DMS79 treated with DMSO at 0.1 percent for 48 hours (cell line): ENCODE measurements around the gene UGP2.
"Not testable (repeated sequence)": the region's sequence is repeated elsewhere in the genome, so short reads cannot be mapped to it uniquely, and the experiment has no call there.

ENCODE experiments used
- DNase-seq: peaks from one replicate; lab custom pipeline; 2025; lab: John Stamatoyannopoulos, UW

Gene UGP2

DNA sequence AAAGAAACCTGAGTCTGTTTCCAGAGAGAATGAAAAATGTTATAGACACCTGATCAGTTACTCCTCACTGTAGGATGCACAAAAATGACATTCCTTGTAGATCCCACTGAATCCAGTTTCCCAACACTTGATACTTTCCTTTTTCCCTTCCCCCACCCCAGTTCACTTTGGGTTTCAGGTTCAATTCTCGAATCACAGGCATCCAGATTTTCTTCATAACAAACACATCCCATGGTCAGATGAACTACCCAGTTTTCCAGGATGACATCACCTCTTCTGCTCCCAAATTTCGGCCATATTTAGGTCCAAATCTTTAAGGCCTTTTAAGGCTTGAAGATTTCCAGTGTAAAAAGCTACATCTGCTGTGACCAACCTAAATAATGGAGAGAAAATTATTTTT is 51.5 kb downstream of the UGP2 start:
- no peak for DNase-seq

- DNase-seq: no peak
These were observed 52.5 kb downstream of the UGP2 start for GRCh38 chr2:63894167-63894566.

DNA sequence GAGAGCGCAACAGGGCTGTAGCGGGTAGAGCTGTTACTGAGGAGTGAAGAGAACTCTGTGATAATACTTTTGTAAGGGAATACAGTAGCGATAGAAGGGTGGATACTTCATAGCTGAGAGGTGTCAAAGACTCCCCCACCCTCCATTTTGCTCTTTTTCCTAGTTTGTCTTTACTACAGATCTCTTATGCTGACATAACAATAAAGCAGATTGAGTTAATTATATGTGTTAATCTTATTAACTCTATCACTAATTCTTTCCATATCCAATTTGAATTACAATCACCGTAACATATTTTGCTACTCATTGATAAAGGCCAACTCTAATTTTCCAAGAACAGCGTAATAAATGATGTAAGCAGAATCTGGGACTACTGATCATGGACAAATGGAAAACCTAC is 57.1 kb downstream of the UGP2 start:
- no peak for DNase-seq

DNA sequence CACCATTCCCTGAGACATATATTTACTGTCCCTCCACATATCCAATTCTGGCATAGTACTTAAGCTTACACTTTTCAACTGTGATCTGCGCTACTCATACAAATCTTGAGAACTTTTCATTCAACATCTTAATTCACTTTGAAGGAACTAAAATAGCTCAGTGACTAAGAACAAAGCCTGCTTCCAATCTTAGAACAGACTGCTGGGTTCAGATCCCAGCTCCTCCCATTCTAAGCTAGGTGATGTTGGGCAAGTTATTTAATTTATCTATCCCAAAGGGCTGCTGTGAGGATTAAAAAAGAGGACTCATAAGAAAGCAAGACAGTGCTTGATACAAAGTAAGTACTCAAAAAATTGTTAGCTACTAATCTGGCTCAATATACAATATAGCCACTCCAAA is 57.9 kb downstream of the UGP2 start:
- DNase-seq: no peak

DNA sequence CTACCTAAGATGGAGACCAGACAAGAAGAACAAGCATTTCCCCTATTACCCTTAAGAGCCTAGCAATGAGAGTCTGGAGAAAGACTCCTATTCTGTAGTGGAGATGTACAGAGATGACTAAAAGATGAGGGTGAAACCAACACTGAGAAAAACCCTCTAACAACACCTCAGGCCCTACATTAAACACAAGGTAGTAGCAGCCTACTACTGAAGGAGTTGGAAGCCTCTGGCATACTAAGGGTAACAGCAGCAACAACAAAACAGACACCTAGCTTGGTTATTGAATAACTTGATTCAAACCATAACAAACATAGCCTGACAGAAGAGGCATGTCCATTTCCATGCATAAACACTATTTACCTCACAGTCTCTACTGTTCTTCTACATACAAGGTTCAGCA is 60.5 kb downstream of the UGP2 start:
- no peak for DNase-seq

- DNase-seq: no peak
These were observed 61.3 kb downstream of the UGP2 start for GRCh38 chr2:63903003-63903402.

DNA sequence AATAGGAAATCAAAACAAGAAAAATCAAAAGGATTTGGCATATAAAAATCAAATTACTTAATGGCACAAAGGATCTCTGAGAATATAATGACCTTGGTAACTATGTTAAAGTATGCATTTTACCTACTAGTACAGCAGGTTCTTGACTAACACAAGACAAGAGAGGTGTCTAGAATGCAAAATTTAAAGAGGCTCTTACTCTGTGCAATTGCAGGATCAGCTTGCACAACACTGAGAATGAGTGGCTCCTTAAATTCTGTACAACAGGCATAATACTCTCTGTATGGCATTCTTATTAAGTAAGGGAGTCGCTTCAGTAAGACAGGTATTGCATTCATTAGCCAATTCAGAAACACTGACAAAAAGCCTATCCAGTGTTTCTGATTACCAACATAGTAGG is 72.6 kb downstream of the UGP2 start:
- no peak for DNase-seq

GRCh38 chr2:63926815-63927214 is 85.1 kb downstream of the UGP2 start:
- DNase-seq: no peak

- not testable (repeated sequence) for DNase-seq
These were observed 90.4 kb downstream of the UGP2 start for GRCh38 chr2:63932104-63932503.
